Esophagus squamous epithelium (tissue), 5 donors: Measurements from ENCODE around the gene SLC25A31. TPM values are rescaled to one million over a fixed set of nuclear protein-coding genes. Genes with fewer than 3 reads are reported as not detected.

ENCODE experiments used
- DNase-seq: peaks from one replicate; lab custom pipeline; 2025; lab: John Stamatoyannopoulos, UW
- H3K27ac ChIP-seq, 4 donors: fragments of 200-600 bp; sonication (generic); one replicate each; pipeline ENCODE4 v1.5.1; 2016 to 2019; ENCODE audit warnings: mild to moderate bottlenecking in 1 of 4
- H3K27me3 ChIP-seq, 4 donors: fragments of 200-600 bp; sonication (generic); 1 replicate in 3 of 4; 2 replicates in 1 of 4; pipeline versions ENCODE4 v1.5.1 to v1.6.0; 2017 to 2021; ENCODE audit warnings: antibody characterized with exemption in 1 of 4
- H3K36me3 ChIP-seq, 3 donors: fragments of 200-600 bp; sonication (generic); one replicate each; pipeline ENCODE4 v1.5.1; 2016 to 2019
- H3K4me1 ChIP-seq, 3 donors: fragments of 200-600 bp; sonication (generic); one replicate each; pipeline ENCODE4 v1.5.1; 2017 to 2019
- H3K4me3 ChIP-seq, 4 donors: fragments of 200-600 bp; sonication (generic); 1 replicate in 3 of 4; 2 replicates in 1 of 4; pipeline ENCODE4 v1.5.1; 2016 to 2019; ENCODE audit warnings: mild to moderate bottlenecking in 2 of 4, moderate library complexity in 1 of 4
- H3K9me3 ChIP-seq, 3 donors: fragments of 200-600 bp; sonication (generic); one replicate each; pipeline ENCODE4 v1.5.1; 2016 to 2019
- POLR2A ChIP-seq, 4 donors: fragments of 450-650 bp; IDR thresholded peaks; one replicate each; pipeline ENCODE4 v1.6.1; 2017; ENCODE audit warnings: antibody characterized with exemption in 4 of 4, mild to moderate bottlenecking in 4 of 4, moderate library complexity in 3 of 4
- WGBS, 2 donors: methylation state at CpG; one replicate each; pipeline ENCODE4 v1.1.5; 2018; 5-methylcytosine and 5-hydroxymethylcytosine counted together
- intact Hi-C: fragments of 100-400 bp; cut with DNase I; formaldehyde crosslinking; loops from one replicate; pipeline ENCODE4 v1.15.0; 2022
- total RNA-seq, 4 donors: library from RNA; depleted of rRNA; stranded (reverse); fragments of >200 nt; gene quantifications; one replicate each; pipeline ENCODE4 v1.1.0, GENCODE V29; 2016
- TF ChIP-seq, protein P1 (sequence below), 6 experiments: fragments of 450-650 bp in 4 of 6; fragments of 200-600 bp in 2 of 6; sonication (generic) in 2 of 6; IDR thresholded peaks; one replicate each; pipeline ENCODE4 v1.5.1; 2016 to 2019; ENCODE audit warnings: antibody characterized with exemption in 6 of 6, mild to moderate bottlenecking in 4 of 6, moderate library complexity in 4 of 6
- donor health status: DM: yes; HTN: yes; CAD: no.

Gene SLC25A31
- total RNA-seq, 4 donors from 2014 or later, result not detected

DNA sequence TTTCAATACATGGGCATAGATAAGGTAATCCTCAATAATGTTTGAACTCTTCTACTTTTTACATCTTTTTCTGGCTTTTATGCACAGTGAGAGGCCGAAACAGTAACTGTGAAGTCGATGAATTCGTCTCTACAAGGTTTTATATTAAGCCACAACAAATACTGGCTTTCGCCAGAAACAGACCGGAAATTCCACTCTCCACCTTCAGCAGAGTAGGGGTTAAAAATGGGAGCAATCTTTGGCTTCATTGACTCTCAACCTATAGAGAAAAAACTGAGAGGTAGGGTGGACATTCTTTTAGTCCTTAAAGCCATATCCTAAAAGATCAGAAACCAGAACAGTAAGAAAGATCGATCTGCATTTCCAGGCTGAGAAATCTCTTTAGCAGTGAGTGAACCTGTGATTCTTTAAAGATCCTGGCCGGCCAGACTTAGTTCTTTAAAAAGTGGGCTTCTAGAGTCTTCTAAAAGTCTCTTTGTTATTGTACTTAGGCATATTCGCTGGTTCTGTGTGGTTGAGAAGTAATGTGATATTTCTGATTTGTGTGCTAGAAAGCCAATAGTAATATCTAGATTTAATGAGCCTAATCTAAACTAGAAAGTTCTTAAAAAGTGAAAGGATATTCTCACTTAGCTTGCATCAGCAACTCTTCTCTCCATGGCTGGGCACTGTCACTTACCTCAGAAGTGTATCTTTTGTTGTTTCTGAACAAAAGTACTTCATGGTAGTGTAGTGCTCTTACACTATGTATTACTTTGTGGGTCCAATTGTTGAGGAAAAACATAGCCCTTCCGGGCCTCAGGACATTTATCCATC lies 54.0 kb downstream of the SLC25A31 start:
- H3K36me3 ChIP-seq, result no peaks in the 10 kb centered on the region
- intact Hi-C loops, result no loop called here
- DNase-seq, result no peak
- TF ChIP-seq, protein P1, sequence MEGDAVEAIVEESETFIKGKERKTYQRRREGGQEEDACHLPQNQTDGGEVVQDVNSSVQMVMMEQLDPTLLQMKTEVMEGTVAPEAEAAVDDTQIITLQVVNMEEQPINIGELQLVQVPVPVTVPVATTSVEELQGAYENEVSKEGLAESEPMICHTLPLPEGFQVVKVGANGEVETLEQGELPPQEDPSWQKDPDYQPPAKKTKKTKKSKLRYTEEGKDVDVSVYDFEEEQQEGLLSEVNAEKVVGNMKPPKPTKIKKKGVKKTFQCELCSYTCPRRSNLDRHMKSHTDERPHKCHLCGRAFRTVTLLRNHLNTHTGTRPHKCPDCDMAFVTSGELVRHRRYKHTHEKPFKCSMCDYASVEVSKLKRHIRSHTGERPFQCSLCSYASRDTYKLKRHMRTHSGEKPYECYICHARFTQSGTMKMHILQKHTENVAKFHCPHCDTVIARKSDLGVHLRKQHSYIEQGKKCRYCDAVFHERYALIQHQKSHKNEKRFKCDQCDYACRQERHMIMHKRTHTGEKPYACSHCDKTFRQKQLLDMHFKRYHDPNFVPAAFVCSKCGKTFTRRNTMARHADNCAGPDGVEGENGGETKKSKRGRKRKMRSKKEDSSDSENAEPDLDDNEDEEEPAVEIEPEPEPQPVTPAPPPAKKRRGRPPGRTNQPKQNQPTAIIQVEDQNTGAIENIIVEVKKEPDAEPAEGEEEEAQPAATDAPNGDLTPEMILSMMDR (IDR thresholded peaks at IDR 0.05), result no peak
- peaks cover 0 to 38% (median 0%) of the 10 kb centered on the region in 3 donors for H3K4me1 ChIP-seq
- peaks cover 0 to 5% (median 0%) of the 10 kb centered on the region in 4 donors for H3K27me3 ChIP-seq
- H3K9me3 ChIP-seq, result no peaks in the 10 kb centered on the region
- H3K4me3 ChIP-seq, result peak overlapping the region; percentile 53 to 84 (median 76)
- WGBS, 2 donors, result 33 to 52% methylated on average over 9 of the region's 9 CpGs
- H3K27ac ChIP-seq, result peak overlapping the region; percentile 87 to 97 (median 92)

GRCh38 chr4:127788517-127788916 lies 58.3 kb downstream of the SLC25A31 start:
- Histone ChIP-seq H3K27me3 (no peaks in the 10 kb centered on the region), H3K4me3 (no peak overlapping the region), H3K9me3 (no peaks in the 10 kb centered on the region), H3K27ac (no peak overlapping the region), H3K36me3 (no peaks in the 10 kb centered on the region), H3K4me1 (peaks cover 0 to 24% (median 0%) of the 10 kb centered on the region in 3 donors)
- TF ChIP-seq, protein P1 (IDR thresholded peaks at IDR 0.05), result peak in 4 of 6 experiments; percentile 15 to 43 (median 20)
- TF ChIP-seq POLR2A (IDR thresholded peaks at IDR 0.05), result no peak
- intact Hi-C loops, result no loop called here
- 50 to 72% methylated on average over 2 of the region's 2 CpGs for whole genome bisulfite sequencing, 2 donors
- DNase-seq, result no peak

DNA sequence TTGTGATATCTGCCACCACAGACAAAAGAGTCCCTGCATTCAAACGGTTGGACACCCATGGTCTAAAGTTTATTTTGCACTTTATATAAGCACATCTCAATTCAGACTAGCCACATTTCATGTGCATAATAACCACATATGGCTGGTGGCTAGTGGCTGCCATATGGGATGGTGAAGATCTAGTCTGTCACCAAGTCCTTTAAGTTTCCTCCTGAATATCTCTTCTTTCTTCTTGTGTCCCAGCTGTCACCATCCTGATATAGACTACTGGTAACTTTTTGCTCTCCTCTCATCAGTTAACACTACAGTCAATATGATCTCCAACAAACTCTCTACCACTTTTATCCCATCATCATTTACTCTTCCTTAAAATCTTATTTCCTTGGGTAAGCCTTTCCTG lies 61.2 kb downstream of the SLC25A31 start:
- H3K4me1 ChIP-seq, result peaks cover 0 to 11% (median 0%) of the 10 kb centered on the region in 3 donors
- no peak for DNase-seq
- H3K9me3 ChIP-seq, result no peaks in the 10 kb centered on the region
- 75 to 80% methylated on average over 1 of the region's 1 CpG for WGBS, 2 donors
- no peak overlapping the region for H3K4me3 ChIP-seq
- H3K27ac ChIP-seq, result no peak overlapping the region
- intact Hi-C loops, result no loop called here
- TF ChIP-seq, protein P1 (IDR thresholded peaks at IDR 0.05), result no peak
- no peak for TF ChIP-seq POLR2A (IDR thresholded peaks at IDR 0.05)
- no peaks in the 10 kb centered on the region for H3K27me3 ChIP-seq
- H3K36me3 ChIP-seq, result peaks cover 0 to 3% (median 0%) of the 10 kb centered on the region in 3 donors

- intact Hi-C loops, result no loop called here
- WGBS, 2 donors, result 68 to 86% methylated on average over 1 of the region's 1 CpG
- Histone ChIP-seq H3K4me1 (peaks cover 0 to 6% (median 0%) of the 10 kb centered on the region in 3 donors), H3K36me3 (peaks cover 0 to 7% (median 0%) of the 10 kb centered on the region in 3 donors), H3K27ac (no peak overlapping the region), H3K9me3 (no peaks in the 10 kb centered on the region), H3K27me3 (no peaks in the 10 kb centered on the region), H3K4me3 (no peak overlapping the region)
- TF ChIP-seq POLR2A (IDR thresholded peaks at IDR 0.05), result no peak
- TF ChIP-seq, protein P1 (IDR thresholded peaks at IDR 0.05), result no peak
- no peak for DNase-seq
These were observed 63.3 kb downstream of the SLC25A31 start for GRCh38 chr4:127793528-127793927.

DNA sequence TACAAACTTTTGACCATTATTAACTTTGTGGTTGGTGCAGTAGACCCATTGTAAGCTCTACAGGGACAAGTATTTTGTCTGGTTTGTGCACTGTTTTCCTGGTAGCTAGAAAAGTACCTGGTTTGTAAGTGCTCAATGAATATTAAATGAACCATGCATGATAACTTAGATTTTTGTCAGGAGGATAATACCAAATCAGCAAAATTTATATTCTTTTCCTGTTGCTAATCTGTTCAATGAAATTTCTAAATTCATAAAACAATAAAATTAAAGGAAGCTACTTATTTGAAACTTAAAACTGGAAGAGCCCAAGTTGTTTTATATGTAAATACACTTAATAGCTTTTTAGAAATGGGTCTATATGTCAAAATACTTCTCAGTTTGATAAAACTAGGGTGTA lies 69.5 kb downstream of the SLC25A31 start:
- no peak overlapping the region for H3K27ac ChIP-seq
- H3K4me1 ChIP-seq, result no peaks in the 10 kb centered on the region
- DNase-seq, result no peak
- no peaks in the 10 kb centered on the region for H3K27me3 ChIP-seq
- H3K4me3 ChIP-seq, result no peak overlapping the region
- H3K36me3 ChIP-seq, result peaks cover 0 to 59% (median 0%) of the 10 kb centered on the region in 3 donors
- no peaks in the 10 kb centered on the region for H3K9me3 ChIP-seq
- intact Hi-C loops, result no loop called here
- no peak for TF ChIP-seq POLR2A (IDR thresholded peaks at IDR 0.05)
- TF ChIP-seq, protein P1 (IDR thresholded peaks at IDR 0.05), result no peak
